ENCODE data around the gene EED. TPM values are rescaled to one million over a fixed set of nuclear protein-coding genes. Genes with fewer than 3 reads are reported as not detected.

The EED gene, protein sequence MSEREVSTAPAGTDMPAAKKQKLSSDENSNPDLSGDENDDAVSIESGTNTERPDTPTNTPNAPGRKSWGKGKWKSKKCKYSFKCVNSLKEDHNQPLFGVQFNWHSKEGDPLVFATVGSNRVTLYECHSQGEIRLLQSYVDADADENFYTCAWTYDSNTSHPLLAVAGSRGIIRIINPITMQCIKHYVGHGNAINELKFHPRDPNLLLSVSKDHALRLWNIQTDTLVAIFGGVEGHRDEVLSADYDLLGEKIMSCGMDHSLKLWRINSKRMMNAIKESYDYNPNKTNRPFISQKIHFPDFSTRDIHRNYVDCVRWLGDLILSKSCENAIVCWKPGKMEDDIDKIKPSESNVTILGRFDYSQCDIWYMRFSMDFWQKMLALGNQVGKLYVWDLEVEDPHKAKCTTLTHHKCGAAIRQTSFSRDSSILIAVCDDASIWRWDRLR
- total RNA-seq (2022; extraction: Qiagen RNA extraction; ENCODE audit: low read depth) = 26.9 to 33.2 TPM (median 27.9 TPM) in 5 replicates

DNA sequence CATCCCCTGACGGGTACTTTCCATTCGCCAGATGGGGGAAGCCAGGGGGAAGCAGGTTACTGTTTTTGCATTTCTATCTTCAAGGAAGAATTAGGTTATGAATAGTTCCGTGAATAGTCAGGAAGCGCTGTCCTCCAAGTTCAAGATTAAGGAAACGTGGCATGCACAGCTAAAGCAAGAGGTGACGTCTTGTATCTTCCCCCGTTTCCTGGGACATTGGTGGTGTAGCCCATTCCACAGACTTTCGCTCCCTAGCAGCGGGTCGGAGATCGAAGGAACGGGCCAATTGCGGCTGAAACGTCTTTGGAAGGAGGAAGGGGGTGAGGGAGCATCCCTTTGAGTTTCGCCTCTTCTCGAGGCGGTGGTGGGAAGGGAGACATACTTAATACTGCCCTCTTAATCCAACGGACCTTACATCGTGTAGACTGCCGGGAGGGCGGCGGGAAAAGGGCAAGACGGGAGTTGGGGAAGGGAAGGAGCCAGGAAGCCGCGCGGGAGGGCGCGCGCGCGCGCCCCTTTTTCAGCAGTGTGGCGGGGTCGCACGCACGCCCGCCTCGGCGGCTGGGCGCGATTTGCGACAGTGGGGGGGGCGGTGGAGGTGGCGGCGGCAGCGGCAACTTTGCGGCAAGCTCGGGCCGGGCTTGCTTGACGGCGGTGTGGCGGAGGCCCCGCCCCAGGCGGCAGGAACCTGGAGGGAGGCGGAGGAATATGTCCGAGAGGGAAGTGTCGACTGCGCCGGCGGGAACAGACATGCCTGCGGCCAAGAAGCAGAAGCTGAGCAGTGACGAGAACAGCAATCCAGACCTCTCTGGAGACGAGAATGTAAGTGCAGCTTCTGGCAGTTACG is at the start of gene EED:
TSS of gene EED (plus strand) at position 232 of the 847 bp plus-strand sequence. CDS start at position 709, 477 bp downstream.

DNA sequence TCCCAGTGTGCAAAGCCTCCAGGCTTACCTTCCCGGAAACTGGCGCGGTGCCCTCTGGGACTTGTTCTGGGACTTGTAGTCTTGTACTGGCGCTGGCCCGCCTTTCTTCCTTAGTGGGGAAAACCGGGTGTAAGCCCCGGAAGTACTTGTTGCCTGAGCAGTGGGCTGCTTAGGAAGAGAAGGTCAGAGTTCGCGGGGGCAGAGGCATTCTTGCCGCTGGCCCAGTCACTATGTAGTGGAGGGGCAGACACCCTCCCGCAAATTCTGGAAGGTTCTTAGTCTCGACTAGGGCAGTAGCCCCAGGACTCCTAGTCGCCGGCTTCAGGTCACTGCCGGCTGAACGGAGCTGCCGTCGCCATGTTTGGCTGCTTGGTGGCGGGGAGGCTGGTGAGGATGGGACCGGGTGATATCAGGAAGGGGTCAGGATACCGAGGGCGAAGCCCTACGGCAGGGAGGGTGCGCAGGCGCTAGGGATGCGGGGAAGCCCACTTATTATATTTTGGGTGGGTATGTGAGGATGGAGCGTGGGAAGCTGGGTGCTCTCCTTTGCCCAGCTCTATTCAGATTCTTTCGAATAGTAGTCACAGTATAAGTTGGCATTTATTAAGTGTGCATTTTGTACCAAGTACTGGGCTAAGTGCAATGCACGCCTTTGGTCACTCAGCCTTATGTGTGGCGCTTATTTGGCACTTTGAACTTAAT is 57.7 kb downstream of the EED start, which contains the start of gene HIKESHI:
TSS of gene HIKESHI (plus strand) at position 149 of the 702 bp plus-strand sequence. CDS start at position 358, 209 bp downstream.

Other genes starting within 250 kb of the EED start
- gene PICALM, start 175.7 kb upstream of the EED start, total RNA-seq (2022; extraction: Qiagen RNA extraction; ENCODE audit: low read depth) = 83.2 to 115 TPM (median 89.9 TPM) in 5 replicates
- gene HIKESHI, start 57.5 kb downstream of the EED start, total RNA-seq (2022; extraction: Qiagen RNA extraction; ENCODE audit: low read depth) = 37.6 to 42.7 TPM (median 40.9 TPM) in 5 replicates
- gene CCDC81, start 130.1 kb downstream of the EED start, total RNA-seq (2022; extraction: Qiagen RNA extraction; ENCODE audit: low read depth) = 0.17 to 0.50 TPM (median 0.22 TPM) in 5 replicates

Data from A549 treated with CpdA at 1 μM for 4 hours (cell line).